Stimulated activated naive CD4-positive, alpha-beta T cell (primary cell): ENCODE measurements around the gene SHANK2.

Experiments
- DNase-seq, 6 experiments: peaks; one replicate each; lab custom pipeline; 2025; lab: John Stamatoyannopoulos, UW

The SHANK2 gene

GRCh38 chr11:71202598-71202944 is 49.8 kb downstream of the SHANK2 start:
- DNase-seq, result no peak
